Stimulated activated CD4-positive, alpha-beta T cell treated with anti-CD3 and anti-CD28 coated beads, Interleukin-15, amount 100 ng/mL, for 48 hours (primary cell): ENCODE measurements around the gene RP9.

Source experiments
- DNase-seq, 2 donors: peaks; one replicate each; pipeline ENCODE4 v3.0.0-alpha.2; 2020; ENCODE audit warnings: low read depth in 2 of 2

The RP9 gene

GRCh38 chr7:33062782-33063443 is 46.3 kb downstream of the RP9 start:
- peak; percentile 85 to 86 for DNase-seq

DNA sequence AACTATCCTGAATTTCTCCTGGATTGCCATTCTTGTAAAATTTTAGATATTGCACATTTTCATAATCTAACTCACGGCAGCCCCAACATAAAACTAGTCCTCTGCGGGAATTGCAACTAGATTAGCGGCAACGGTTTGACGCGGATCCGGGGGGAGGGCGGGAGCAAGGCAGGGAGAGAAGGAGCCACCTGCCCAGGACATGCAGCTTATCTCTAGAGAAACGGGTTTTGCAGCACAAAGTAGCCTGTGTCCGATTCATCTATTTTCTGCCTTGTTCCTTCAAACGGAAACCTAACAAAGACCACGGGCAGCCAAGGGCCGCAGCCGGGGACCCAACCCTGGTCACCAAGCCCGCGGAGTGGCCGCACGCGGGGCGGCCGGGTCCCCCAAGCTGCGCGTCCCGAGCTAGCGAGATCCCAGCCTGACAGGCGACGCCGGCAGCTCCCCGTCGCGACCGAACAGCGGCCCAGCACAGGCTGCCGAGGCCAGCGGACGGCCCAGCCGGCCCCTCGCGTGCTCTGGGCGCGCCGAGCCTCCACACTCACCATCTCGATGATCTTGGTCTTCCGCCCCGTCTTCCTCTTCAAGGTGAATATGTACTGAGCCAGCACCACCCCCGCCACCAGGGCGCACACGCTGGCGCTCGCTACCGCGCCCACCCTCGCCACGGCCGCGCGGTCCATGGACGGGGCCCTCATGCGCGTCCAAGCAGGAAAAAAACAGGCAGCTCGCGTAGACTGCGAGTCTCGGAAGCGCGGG is 47.0 kb downstream of the RP9 start, which contains the start of gene NT5C3A:
TSS of gene NT5C3A (minus strand) at position 754 of the 759 bp plus-strand sequence. CDS start at position 683, 71 bp downstream.
- peak in 1 of 2 donors; percentile 22 for DNase-seq

DNA sequence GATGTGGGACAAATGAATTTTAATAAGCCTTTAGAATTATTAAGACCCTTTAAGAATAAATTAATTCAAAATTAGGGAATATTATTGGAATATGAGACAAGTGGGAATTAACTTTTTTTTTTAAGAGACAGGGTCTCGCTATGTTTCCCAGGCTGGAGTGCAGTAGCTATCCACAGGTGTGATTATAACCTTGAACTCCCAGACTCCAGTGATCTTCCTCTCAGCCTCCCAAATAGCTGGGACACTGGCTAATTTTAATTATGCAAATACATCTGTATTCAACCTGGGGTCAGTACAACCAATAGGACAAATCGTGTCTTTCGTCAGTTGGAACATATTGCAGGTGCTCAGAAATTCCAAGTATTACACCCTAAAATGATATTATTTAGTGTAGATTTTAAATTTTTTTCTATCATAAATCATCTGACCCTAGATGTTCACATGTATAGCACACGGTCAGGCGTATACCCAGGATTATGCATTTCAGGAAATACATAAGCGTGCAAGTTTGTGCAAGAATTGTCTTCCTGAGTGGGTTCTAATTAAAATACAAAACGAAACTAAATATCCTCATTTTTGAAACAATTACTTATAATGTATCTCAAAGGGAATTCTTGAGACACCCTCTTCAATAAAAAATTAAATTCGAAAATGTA is 47.8 kb downstream of the RP9 start:
- DNase-seq, result no peak

DNA sequence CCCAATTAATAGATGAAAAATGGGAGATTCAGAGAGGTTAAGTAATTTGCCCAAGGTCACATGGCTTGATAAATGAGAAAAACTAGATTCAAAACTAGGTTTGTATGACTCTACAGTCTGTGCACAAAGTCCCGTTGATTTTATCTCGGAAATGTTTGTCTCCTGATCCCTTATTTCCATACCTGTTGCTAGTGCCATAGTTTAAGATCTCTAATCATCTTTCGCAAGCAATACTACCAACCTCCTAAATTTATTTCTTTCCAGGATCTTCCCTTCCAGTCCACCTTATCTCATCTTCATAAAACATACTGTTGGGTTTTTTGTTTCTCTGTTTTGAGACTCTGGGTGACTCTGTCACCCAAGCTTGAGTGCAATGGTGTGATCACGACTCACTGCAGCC is 49.6 kb downstream of the RP9 start:
- DNase-seq, result no peak

- DNase-seq, result no peak
Observed at GRCh38 chr7:33055158-33055557, 54.0 kb downstream of the RP9 start.

DNA sequence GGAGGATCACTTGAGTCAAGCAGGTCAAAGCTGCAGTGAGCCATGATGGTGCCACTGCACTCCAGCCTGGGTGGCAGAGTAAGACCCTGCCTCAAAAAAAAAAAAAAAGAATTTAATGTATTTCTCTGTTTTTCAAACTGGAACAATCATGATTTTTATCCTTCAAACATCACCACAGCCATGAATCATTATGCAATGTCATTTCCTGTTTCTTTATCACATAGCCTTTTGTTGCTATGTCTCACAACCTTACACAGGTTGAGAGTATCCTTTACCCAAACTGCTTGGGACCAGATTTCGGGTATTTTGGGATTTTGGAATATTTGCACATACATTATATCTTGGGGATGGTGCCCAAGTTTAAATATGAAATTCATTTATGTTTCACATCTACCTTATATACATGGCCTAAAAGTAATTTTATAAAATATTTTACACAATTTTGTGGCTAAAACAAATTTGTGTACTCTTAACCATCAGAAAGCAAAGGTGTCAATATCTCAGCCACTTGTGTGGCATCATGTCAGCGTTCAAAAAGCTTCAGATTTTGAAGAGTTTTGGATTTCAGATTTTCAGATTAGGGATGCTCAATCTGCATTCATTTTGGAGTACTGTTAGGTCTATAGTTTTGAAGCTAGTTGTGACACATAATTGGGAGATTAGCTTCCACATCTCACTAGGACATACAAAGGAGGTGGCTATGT is 54.8 kb downstream of the RP9 start:
- no peak for DNase-seq

- no peak for DNase-seq
Observed at GRCh38 chr7:33053721-33054120, 55.5 kb downstream of the RP9 start.

GRCh38 chr7:33050535-33051318 is 58.5 kb downstream of the RP9 start:
- DNase-seq, result no peak

DNA sequence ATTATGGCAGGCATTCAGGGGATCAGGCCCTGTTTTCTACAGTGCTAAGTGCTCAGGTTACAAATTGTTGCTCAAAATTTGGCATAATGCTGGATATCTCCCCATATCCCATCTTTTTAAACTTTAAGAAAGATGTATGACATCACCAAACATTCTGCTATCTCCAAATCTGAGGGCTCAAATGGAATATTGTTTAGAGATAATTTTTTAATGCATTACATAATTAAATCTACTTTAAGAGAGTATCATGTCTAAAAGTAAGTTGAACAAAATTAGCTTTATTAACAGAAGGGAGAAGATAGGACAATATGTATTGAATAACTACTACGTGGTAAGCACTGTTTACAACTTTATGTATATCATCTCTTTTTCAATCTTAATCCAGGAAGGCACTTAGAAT is 60.5 kb downstream of the RP9 start:
- no peak for DNase-seq

- no peak for DNase-seq
Observed at GRCh38 chr7:33048257-33048656, 60.9 kb downstream of the RP9 start.

- DNase-seq, result no peak
Observed at GRCh38 chr7:33044986-33045385, 64.2 kb downstream of the RP9 start.
